Activated CD8-positive, alpha-beta memory T cell treated with anti-CD3 and anti-CD28 coated beads, Interleukin-2, amount 10 ng/mL, durations not matched to agents 7 days and 5 days (primary cell): ENCODE results near the gene ARHGAP42. TPM values are rescaled to one million over a fixed set of nuclear protein-coding genes. Genes with fewer than 3 reads are reported as not detected.

Source experiments
- ATAC-seq: fragments of 150-1000 bp; cut with Tn5 transposase; one replicate; pipeline ENCODE4 v1.10.0; 2021; ENCODE audit warnings: moderate library complexity
- CTCF ChIA-PET: fragments of 350-600 bp; sonication (Branson Sonifier 250); formaldehyde crosslinking; loops from one replicate; lab custom pipeline; 2021; ENCODE audit warnings: antibody characterized with exemption; lab: Charles Lee
- DNase-seq: peaks from one replicate; pipeline ENCODE4 v3.0.0-alpha.2; 2020
- H3K27ac Mint-ChIP-seq: one replicate; pipeline ENCODE4 v1.8.0; 2021; ENCODE audit warnings: mild to moderate bottlenecking, mixed read lengths
- H3K27me3 Mint-ChIP-seq: one replicate; pipeline ENCODE4 v1.8.0; 2021; ENCODE audit warnings: mixed read lengths
- H3K36me3 Mint-ChIP-seq: one replicate; pipeline ENCODE4 v1.8.0; 2021; ENCODE audit warnings: mild to moderate bottlenecking, mixed read lengths
- H3K4me1 Mint-ChIP-seq: one replicate; pipeline ENCODE4 v1.8.0; 2021; ENCODE audit warnings: mixed read lengths
- H3K4me3 Mint-ChIP-seq: one replicate; pipeline ENCODE4 v1.8.0; 2021; ENCODE audit warnings: mild to moderate bottlenecking, moderate library complexity, mixed read lengths
- H3K9me3 Mint-ChIP-seq: one replicate; pipeline ENCODE4 v1.8.0; 2022; ENCODE audit warnings: low read depth, mixed read lengths
- total RNA-seq, 2 experiments: library from RNA; stranded (reverse); gene quantifications; one replicate each; pipeline ENCODE4 v1.2.3, GENCODE V29; 2021

The ARHGAP42 gene
- total RNA-seq, 2 experiments from 2014 or later: 0.61 TPM; not detected in 1

GRCh38 chr11:100833276-100833675, 146.2 kb downstream of the ARHGAP42 start:
- no peak for ATAC-seq
- H3K4me3 Mint-ChIP-seq: no peak overlapping the region
- no peaks in the 10 kb centered on the region for H3K36me3 Mint-ChIP-seq
- H3K4me1 Mint-ChIP-seq: no peaks in the 10 kb centered on the region
- no peak for DNase-seq
- CTCF ChIA-PET: no interaction called here
- no peak overlapping the region for H3K27ac Mint-ChIP-seq
- no peaks in the 10 kb centered on the region for H3K9me3 Mint-ChIP-seq
- H3K27me3 Mint-ChIP-seq: no peaks in the 10 kb centered on the region

- Mint-ChIP-seq H3K36me3 (no peaks in the 10 kb centered on the region), H3K9me3 (no peaks in the 10 kb centered on the region), H3K27me3 (no peaks in the 10 kb centered on the region), H3K4me3 (no peak overlapping the region), H3K4me1 (no peaks in the 10 kb centered on the region), H3K27ac (no peak overlapping the region)
- DNase-seq: no peak
- ATAC-seq: no peak
- CTCF ChIA-PET: no interaction called here
Observed at GRCh38 chr11:100835854-100836253, 148.8 kb downstream of the ARHGAP42 start.

- no peaks in the 10 kb centered on the region for H3K4me1 Mint-ChIP-seq
- CTCF ChIA-PET: no interaction called here
- no peak overlapping the region for H3K27ac Mint-ChIP-seq
Observed at GRCh38 chr11:100837311-100837710, 150.2 kb downstream of the ARHGAP42 start.

GRCh38 chr11:100841711-100842407, 154.8 kb downstream of the ARHGAP42 start:
- Mint-ChIP-seq H3K4me1 (no peaks in the 10 kb centered on the region), H3K27me3 (no peaks in the 10 kb centered on the region), H3K4me3 (no peak overlapping the region), H3K27ac (no peak overlapping the region), H3K9me3 (peaks cover 3% of the 10 kb centered on the region), H3K36me3 (no peaks in the 10 kb centered on the region)
- CTCF ChIA-PET: no interaction called here
- no peak for ATAC-seq
- no peak for DNase-seq

More at GRCh38 chr11:100837311-100837710, 150.2 kb downstream of the ARHGAP42 start:
- H3K9me3 Mint-ChIP-seq: peaks cover 2% of the 10 kb centered on the region
- H3K4me3 Mint-ChIP-seq: no peak overlapping the region
- DNase-seq (no peak), ATAC-seq (no peak)
- H3K27me3 Mint-ChIP-seq: no peaks in the 10 kb centered on the region
- no peaks in the 10 kb centered on the region for H3K36me3 Mint-ChIP-seq

GRCh38 chr11:100847696-100848216, 160.7 kb downstream of the ARHGAP42 start:
- no peak for ATAC-seq
- Mint-ChIP-seq H3K36me3 (no peaks in the 10 kb centered on the region), H3K27me3 (no peaks in the 10 kb centered on the region), H3K9me3 (peaks cover 2% of the 10 kb centered on the region), H3K4me1 (no peaks in the 10 kb centered on the region), H3K27ac (no peak overlapping the region), H3K4me3 (no peak overlapping the region)
- CTCF ChIA-PET: interaction anchor here (0.5 kb wide), 1 partner anchor 122 kb away, joined by 3 read pairs; no protein-coding TSS in a partner anchor
- no peak for DNase-seq

GRCh38 chr11:100849009-100849900, 162.2 kb downstream of the ARHGAP42 start:
- Mint-ChIP-seq H3K36me3 (no peaks in the 10 kb centered on the region), H3K27ac (no peak overlapping the region), H3K27me3 (no peaks in the 10 kb centered on the region), H3K4me1 (no peaks in the 10 kb centered on the region), H3K4me3 (no peak overlapping the region), H3K9me3 (no peaks in the 10 kb centered on the region)
- DNase-seq: no peak
- ATAC-seq: no peak
- CTCF ChIA-PET: no interaction called here

- no peak for DNase-seq
- no peak overlapping the region for H3K4me3 Mint-ChIP-seq
- H3K4me1 Mint-ChIP-seq: no peaks in the 10 kb centered on the region
Observed at GRCh38 chr11:100849901-100850235, 162.8 kb downstream of the ARHGAP42 start.

GRCh38 chr11:100851147-100851546, 164.1 kb downstream of the ARHGAP42 start:
- H3K36me3 Mint-ChIP-seq: no peaks in the 10 kb centered on the region
- H3K27ac Mint-ChIP-seq: no peak overlapping the region
- CTCF ChIA-PET: no interaction called here
- no peaks in the 10 kb centered on the region for H3K4me1 Mint-ChIP-seq
- ATAC-seq: no peak
- no peaks in the 10 kb centered on the region for H3K9me3 Mint-ChIP-seq
- no peaks in the 10 kb centered on the region for H3K27me3 Mint-ChIP-seq
- H3K4me3 Mint-ChIP-seq: no peak overlapping the region
- DNase-seq: no peak

More at GRCh38 chr11:100849901-100850235, 162.8 kb downstream of the ARHGAP42 start:
- Mint-ChIP-seq H3K36me3 (no peaks in the 10 kb centered on the region), H3K9me3 (no peaks in the 10 kb centered on the region), H3K27ac (no peak overlapping the region), H3K27me3 (no peaks in the 10 kb centered on the region)
- no peak for ATAC-seq
- CTCF ChIA-PET: no interaction called here

- H3K27ac Mint-ChIP-seq: no peak overlapping the region
- no peaks in the 10 kb centered on the region for H3K36me3 Mint-ChIP-seq
- no peak overlapping the region for H3K4me3 Mint-ChIP-seq
- ATAC-seq (no peak), DNase-seq (no peak)
- H3K27me3 Mint-ChIP-seq: no peaks in the 10 kb centered on the region
- no peaks in the 10 kb centered on the region for H3K4me1 Mint-ChIP-seq
- CTCF ChIA-PET: no interaction called here
- no peaks in the 10 kb centered on the region for H3K9me3 Mint-ChIP-seq
Observed at GRCh38 chr11:100851584-100852152, 164.6 kb downstream of the ARHGAP42 start.

- Mint-ChIP-seq H3K27me3 (no peaks in the 10 kb centered on the region), H3K36me3 (no peaks in the 10 kb centered on the region), H3K9me3 (no peaks in the 10 kb centered on the region), H3K4me1 (no peaks in the 10 kb centered on the region), H3K4me3 (no peak overlapping the region), H3K27ac (no peak overlapping the region)
- CTCF ChIA-PET: no interaction called here
- ATAC-seq (no peak), DNase-seq (no peak)
Observed at GRCh38 chr11:100855466-100856067, 168.5 kb downstream of the ARHGAP42 start.

GRCh38 chr11:100857236-100858005, 170.3 kb downstream of the ARHGAP42 start:
- Mint-ChIP-seq H3K9me3 (no peaks in the 10 kb centered on the region), H3K27ac (no peak overlapping the region), H3K27me3 (no peaks in the 10 kb centered on the region), H3K4me3 (no peak overlapping the region), H3K36me3 (no peaks in the 10 kb centered on the region), H3K4me1 (no peaks in the 10 kb centered on the region)
- CTCF ChIA-PET: no interaction called here
- ATAC-seq: no peak
- no peak for DNase-seq

GRCh38 chr11:100860318-100861155, 173.4 kb downstream of the ARHGAP42 start:
- Mint-ChIP-seq H3K36me3 (no peaks in the 10 kb centered on the region), H3K27me3 (no peaks in the 10 kb centered on the region), H3K27ac (no peak overlapping the region), H3K4me3 (no peak overlapping the region), H3K9me3 (no peaks in the 10 kb centered on the region), H3K4me1 (no peaks in the 10 kb centered on the region)
- CTCF ChIA-PET: no interaction called here
- DNase-seq: no peak
- ATAC-seq: no peak
